Activated T-cell treated with anti-CD3 and anti-CD28 coated beads for 1 hour (primary cell): ENCODE measurements around the gene HEXIM1.
"Not testable (repeated sequence)": the region's sequence is repeated elsewhere in the genome, so short reads cannot be mapped to it uniquely, and the experiment has no call there.

ENCODE experiments used
- DNase-seq: peaks from one replicate; pipeline ENCODE4 v3.0.0-alpha.2; 2020; ENCODE audit warnings: low read depth

Gene HEXIM1

GRCh38 chr17:45114117-45114932 lies 34.0 kb upstream of the HEXIM1 start:
- DNase-seq, result no peak

GRCh38 chr17:45115015-45115625 lies 33.2 kb upstream of the HEXIM1 start:
- no peak for DNase-seq

DNA sequence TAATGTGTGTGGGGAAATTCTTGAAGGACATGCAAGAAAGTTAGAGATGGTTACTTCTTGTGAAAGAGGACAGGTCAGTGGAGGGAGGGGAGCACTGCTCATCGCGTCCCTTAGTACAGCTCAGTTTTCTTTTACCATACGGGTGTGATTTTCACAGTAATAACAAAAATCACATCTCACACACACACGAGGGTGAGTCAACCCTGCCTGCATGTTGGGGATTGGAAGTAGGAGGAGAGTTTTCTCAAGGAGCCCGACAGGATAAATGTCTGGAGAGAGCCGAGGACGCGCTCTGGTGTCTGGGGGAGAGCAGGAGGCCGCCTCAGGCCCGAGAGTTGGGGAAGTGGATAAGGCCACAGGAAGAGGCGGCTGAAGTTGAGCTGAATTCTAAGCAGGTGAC lies 32.4 kb upstream of the HEXIM1 start:
- DNase-seq, result no peak

GRCh38 chr17:45116434-45117016 lies 31.8 kb upstream of the HEXIM1 start:
- DNase-seq, result no peak

- DNase-seq, result no peak
Observed at GRCh38 chr17:45117334-45117733, 30.9 kb upstream of the HEXIM1 start.

GRCh38 chr17:45117848-45118646 lies 30.2 kb upstream of the HEXIM1 start:
- DNase-seq, result no peak

- DNase-seq, result no peak
Observed at GRCh38 chr17:45118691-45119090, 29.6 kb upstream of the HEXIM1 start.

DNA sequence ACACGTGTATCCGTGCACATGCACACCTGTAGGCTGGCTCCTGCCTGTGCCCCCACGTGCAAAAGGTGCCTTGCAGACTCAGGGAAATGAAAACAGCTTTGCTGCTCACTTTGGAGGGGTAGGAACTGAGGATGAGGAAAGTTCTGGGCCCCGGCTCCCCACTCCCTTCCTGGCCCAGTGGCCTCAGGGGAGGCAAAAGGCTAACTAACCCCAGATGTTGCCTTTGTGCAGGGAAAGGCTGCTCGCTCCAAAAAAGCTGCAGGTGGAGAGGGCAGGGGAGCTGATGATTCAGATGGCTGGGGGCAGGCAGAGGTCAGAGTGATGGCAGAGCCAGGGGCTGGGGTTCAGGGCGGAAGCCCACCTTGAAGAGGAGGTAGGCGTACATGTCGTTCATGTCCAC lies 28.3 kb upstream of the HEXIM1 start:
- DNase-seq, result no peak

DNA sequence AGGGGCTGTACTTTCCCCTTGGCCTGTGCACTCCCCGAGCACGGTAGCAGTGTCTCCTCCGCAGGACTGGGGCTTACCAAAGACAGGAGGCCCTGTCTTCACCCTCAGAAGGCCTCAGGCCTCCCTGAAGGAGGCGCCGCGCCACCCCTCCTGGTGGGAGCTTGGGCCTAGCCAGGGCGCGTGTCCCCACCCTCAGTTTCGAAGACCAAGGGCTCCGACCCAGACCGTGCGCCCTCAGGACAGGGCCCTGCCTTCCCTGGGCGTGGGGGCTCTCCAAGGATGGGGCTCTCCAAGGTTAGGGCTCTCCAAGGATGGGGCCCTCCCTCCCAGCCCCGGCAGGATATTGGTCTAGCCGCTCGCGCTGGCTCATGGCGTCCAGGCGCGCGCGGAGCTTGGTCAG lies 27.7 kb upstream of the HEXIM1 start:
- no peak for DNase-seq

DNA sequence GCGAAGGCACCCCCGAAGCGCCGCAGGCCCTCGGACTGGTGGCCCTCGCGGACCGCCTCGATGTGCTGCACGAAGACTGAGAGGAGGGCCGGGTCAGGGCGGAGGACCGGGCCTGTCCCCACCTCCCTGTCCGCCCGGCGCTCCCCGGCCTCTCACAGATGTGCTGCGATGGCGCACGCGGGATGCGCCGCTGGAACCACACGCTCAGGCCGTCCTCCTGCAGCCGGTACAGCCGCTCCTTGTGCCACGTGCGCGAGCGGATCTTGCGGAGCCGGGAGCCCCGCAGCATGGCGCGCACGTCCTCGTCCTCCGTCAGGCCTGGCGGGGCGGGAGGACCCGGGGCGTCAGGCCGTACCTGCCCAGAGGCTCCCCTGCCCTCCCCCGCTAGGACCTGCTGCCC lies 27.2 kb upstream of the HEXIM1 start:
- no peak for DNase-seq

DNA sequence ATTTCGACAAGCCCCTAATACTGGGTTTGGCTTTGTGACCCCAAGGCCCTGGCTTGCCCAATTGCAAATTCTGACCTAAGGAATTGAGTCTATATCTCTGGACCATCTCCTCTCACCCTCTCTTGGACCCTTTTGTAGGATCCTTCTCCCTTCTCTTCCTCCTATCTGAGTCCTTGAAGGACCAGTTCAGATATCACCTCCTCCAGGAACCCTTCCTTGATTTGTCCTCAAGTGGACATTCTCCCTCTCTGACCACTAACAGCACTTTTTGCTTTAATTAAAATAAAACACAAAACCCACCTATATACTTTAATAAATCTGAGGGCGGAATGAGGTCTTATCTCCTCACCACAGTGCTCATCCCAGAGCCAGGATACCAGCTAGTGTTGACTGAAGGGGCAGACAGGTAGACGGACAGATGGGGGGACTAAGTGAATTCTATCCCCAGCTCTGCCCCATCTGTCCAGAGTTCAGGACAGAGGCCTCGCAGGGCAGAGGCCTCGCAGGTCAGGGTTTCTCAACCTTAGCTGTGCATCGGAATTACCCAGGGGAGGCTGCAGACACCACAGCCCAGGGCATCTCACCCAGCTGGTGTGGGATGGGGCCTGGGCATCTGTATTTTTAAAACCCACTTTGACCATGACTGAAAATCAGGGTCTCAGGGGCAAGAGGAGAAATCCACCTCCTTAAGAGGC lies 25.1 kb upstream of the HEXIM1 start:
- DNase-seq, result no peak

- no peak for DNase-seq
Observed at GRCh38 chr17:45123930-45124796, 24.1 kb upstream of the HEXIM1 start.

DNA sequence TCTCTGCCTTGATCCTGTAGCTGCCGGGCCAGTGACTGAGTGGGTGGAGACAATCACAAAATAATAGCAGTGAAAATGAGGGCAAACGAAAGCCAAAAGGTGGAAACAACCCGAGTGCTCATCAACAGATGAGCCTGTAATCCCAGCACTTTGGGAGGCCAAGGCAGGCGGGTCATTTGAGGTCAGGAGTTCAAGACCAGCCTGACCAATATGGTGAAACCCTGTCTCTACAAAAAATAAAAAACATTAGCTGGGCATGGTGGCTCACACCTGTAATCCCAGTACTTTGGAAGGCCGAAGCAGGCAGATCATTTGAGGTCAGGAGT lies 23.5 kb upstream of the HEXIM1 start:
- not testable (repeated sequence) for DNase-seq

GRCh38 chr17:45125509-45125908 lies 22.8 kb upstream of the HEXIM1 start:
- no peak for DNase-seq

DNA sequence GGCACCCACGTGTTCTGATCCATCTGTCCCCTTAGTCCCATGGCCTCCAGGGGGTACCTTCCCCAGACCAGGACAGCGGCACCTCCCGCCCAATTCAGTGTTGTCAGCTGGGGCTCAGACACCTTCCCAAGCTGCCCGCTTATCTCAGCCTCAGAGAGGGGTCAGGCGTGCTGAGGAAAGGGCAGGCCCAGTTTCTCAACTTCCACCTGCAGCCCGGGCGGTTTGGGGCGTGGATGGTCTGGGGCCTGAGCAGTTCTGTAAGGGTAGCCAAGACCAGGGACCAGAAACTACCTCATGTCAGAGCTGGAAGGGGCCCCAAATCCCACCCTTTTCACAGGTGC lies 21.1 kb upstream of the HEXIM1 start:
- no peak for DNase-seq

DNA sequence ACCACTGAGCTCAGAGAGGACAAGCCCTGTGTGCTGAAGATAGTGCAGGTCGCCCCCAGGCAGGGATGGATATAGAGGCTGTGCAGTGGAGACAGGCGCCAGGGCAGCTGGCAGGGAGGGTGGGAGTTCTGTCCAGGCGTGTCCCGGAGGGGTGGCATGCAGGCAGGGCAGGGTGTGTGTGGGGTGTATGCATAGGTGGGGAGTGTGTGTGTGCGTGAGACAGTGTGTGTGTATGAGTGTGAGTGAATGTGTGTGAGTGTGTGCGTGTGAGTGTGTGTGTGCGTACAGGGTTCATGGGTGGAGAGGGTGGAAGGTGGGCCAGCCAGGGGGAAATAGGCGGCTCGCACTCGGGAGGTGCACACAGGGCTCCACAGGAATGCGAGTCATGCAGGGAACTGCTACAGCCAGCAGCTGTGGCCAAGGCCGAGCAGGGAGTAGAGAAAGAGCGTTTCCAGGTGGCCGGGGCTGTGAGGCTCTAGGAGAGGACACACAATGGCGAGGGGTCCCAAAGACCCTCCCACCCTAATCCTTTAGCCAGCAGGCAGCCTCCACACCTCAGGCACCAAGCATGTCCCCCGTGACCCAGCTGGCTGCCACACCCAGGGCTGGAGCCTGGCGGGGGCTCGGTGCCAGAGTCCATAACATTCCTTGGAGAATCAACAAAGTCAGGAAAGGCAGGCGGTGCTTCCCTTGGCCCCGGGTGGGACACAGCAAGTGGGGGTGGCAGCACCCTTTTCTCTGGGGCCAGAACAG lies 20.6 kb upstream of the HEXIM1 start:
- no peak for DNase-seq

DNA sequence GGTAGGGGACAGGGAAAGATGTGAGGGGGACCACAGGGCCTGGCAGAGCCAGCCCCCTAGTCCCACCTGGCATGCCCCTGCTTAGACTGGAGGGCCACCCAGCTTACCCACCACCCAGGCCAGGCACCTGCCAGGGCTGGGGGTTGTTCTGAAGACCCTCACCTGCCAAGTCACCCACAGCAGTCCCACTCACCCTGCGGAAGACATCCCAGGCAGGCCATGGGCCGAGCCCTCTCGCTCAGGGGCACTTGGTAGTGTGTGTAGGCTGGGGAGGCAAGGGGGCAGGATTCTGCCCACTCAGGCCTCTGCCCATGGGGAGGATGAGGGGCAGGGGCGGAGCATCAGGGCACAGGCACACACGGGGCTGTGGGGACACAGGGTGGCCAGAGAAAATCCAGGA lies 19.9 kb upstream of the HEXIM1 start:
- DNase-seq, result no peak

GRCh38 chr17:45128989-45129388 lies 19.3 kb upstream of the HEXIM1 start:
- no peak for DNase-seq

DNA sequence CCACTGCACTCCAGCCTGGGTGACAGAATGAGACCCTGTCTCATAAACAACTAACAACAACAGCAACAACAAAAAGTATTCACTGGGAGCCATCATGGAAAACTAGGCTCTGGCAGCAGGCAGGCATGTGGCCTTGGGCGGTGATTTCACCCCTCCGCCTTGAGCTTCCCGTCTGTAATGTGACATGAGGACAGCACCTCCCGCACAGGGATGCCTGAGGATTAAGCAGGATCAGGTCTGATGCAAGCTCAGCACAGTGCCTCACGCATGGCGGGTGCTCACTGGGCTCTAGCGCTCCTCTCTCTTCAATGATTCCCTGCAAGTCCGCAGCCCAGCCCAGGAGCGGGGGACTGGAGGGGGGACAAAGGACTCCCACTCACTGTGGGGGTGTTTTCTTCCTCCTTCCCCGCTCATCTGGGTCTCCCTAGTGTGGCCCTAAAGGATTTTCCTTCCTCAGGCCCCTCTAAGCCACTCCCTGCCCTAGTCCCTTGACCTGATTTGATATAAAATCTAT lies 18.8 kb upstream of the HEXIM1 start:
- DNase-seq, result no peak

- DNase-seq, result no peak
Observed at GRCh38 chr17:45129940-45130680, 18.2 kb upstream of the HEXIM1 start.
